ENCODE results near the gene CCSER1.

DNA sequence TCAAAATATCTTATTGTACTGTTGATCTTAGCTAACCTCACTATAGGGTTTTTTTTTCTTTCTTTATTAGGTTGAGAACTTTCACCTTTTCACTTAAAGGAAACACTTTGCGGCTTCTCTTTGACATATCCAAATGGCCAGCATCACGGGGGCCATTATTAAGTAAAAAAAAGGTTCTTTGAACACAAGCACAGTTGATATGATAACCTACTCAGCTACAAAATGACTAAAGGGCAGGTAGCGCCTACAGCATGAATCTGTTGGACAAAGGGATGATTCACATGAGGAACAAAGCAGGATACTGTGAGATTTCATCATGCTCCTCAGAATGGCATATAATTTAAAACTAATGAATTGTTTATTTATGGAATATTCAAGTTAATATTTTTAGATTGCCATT, 119.6 kb downstream of the CCSER1 start:
- TF ChIP-seq, protein P1, sequence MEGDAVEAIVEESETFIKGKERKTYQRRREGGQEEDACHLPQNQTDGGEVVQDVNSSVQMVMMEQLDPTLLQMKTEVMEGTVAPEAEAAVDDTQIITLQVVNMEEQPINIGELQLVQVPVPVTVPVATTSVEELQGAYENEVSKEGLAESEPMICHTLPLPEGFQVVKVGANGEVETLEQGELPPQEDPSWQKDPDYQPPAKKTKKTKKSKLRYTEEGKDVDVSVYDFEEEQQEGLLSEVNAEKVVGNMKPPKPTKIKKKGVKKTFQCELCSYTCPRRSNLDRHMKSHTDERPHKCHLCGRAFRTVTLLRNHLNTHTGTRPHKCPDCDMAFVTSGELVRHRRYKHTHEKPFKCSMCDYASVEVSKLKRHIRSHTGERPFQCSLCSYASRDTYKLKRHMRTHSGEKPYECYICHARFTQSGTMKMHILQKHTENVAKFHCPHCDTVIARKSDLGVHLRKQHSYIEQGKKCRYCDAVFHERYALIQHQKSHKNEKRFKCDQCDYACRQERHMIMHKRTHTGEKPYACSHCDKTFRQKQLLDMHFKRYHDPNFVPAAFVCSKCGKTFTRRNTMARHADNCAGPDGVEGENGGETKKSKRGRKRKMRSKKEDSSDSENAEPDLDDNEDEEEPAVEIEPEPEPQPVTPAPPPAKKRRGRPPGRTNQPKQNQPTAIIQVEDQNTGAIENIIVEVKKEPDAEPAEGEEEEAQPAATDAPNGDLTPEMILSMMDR (conservative IDR thresholded peaks at IDR 0.05 in 1 of 2, IDR thresholded peaks at IDR 0.05 in 1 of 2; ENCODE audit: low read depth in 1 of 2, low read length in 2 of 2): no peak
- TF ChIP-seq EZH2 (IDR thresholded peaks at IDR 0.05; ENCODE audit: low read length, missing control alignments): no peak

Data from fibroblast of lung (primary cell).